Stimulated activated CD8-positive, alpha-beta memory T cell treated with anti-CD3 and anti-CD28 coated beads, Interleukin-12 subunit alpha, Interleukin-12 subunit beta, amount 100 ng/mL, for 24 hours (primary cell): ENCODE measurements around the gene CBR3.
A peak's percentile ranks its signal among the peaks of the same experiment; 100 is the strongest.
"Not testable (repeated sequence)": the region's sequence is repeated elsewhere in the genome, so short reads cannot be mapped to it uniquely, and the experiment has no call there.

ENCODE experiments used
- DNase-seq: peaks from one replicate; pipeline ENCODE4 v3.0.0-alpha.2; 2020; ENCODE audit errors: extremely low read depth

CBR3 gene

GRCh38 chr21:36117286-36117741 is 17.6 kb upstream of the CBR3 start:
- no peak for DNase-seq

DNA sequence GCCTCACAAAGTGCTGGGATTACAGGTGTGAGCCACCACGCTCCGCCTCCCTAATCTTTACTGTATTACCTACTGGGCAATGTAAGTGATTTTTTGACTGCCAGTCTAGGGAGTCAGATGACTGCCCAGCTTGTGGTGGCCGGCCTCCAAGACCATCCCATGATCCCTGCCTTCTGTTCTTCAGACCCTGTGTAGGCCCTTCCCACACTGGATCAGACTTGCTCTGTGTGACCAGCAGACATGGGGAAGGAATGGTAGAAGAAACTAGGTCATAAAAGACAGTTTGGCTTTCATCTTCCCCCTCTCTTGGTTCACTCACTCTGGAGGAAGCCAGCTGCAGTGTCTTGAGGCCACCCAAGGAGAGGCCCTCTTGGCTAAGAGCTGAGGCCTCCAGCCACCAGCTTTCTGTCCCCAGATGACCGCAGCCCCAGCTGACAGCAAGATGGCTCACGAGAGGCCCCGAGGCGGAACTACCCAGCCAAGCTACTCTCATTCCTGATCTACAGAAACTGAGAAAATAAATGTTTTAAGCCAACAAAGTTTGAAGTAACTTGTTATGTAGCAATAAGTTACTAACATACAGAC is 14.5 kb upstream of the CBR3 start:
- DNase-seq = no peak

GRCh38 chr21:36122977-36123376 is 11.9 kb upstream of the CBR3 start:
- DNase-seq = no peak

DNA sequence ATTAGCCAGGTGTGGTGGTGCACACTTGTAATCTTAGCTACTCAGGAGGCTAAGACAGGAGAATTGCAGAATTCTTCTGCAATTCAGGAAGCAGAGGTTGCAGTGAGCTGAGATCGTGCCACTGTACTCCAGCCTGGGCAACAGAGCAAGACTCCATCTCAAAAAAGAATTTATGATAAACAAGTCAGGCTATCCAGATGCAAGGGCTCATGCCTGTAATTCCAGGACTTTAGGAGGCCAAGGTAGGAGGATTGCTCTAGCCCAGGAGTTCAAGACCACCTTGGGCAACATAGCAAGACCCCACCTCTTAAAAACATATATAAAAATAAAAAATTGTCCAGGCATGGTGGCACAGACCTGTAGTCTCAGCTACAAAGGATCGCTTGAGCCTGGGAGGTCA is 10.5 kb upstream of the CBR3 start:
- DNase-seq = no peak

- DNase-seq = no peak
These were observed 9.2 kb upstream of the CBR3 start for GRCh38 chr21:36125512-36126207.

GRCh38 chr21:36126208-36126565 is 8.7 kb upstream of the CBR3 start:
- no peak for DNase-seq

DNA sequence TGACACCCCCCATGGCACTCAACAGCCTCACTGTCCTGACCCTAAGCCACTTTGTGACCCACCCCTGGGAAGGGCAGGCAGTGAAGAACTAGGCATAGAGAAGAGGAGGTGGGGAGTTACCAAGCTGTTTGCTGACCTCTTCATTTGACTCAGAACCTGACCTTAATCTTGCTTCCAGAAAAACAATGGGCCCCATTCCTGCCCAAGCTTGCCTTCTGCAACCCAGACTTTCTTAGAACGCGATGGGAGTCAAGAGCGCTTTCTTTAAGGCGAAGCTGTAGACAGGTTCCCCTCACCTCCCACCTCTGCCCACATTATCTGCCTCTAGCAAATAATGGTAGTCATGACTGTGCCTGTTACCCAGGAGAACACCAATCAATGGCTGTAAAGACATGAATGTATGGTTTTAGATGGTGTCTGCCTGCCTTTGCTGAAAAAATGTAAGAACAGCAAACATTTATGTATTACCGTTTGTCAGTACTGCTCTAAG is 8.2 kb upstream of the CBR3 start:
- DNase-seq = no peak

DNA sequence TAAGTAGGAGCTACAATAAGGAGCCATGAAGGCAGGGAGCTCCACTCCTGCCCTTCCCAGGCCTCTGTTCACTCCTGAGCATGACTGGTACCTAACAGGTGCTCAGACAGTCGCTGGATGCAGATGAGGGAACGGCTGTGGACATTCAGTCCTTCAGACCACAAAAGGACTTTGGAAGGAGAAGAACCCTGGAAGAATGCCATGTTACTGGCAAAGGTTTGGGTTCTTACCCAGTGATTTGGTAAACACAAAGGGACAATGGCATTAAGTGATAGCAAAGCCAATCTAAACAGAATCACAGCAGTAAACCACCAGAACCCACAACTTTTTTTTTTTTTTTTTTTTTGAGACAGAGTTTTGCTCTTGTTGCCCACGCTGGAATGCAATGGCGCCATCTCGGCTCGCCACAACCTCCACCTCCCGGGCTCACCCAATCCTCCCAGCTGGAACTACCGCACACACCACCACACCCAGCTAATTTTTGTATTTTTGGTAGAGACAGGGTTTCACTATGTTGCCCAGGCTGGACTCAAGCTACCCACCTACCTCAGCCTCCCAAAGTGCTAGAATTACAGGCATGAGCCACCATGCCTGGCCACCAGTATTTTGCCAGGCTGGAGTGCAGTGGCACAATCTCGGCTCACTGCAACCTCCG is 7.5 kb upstream of the CBR3 start:
- DNase-seq = no peak

DNA sequence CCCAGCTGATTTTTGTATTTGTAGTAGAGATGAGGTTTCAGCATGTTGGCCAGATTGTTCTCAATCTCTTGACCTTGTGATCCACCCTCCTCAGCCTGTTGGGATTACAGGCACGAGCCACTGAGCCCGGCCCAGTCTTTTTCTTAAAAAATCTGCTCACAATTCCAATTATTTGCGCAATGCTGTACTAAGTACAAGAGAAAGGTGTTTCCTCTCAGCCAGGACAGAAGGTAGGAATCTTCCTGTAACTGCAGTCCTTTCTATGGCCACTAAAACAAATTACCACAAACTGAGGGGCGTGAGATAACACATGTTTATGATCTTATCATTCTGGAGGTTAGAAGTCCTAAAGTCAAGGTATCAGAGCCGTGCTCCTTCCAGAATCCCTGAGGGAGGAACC is 6.9 kb upstream of the CBR3 start:
- DNase-seq = no peak

- no peak for DNase-seq
These were observed 5.7 kb upstream of the CBR3 start for GRCh38 chr21:36129219-36129618.

GRCh38 chr21:36130414-36130762 is 4.5 kb upstream of the CBR3 start:
- DNase-seq = not testable (repeated sequence)

DNA sequence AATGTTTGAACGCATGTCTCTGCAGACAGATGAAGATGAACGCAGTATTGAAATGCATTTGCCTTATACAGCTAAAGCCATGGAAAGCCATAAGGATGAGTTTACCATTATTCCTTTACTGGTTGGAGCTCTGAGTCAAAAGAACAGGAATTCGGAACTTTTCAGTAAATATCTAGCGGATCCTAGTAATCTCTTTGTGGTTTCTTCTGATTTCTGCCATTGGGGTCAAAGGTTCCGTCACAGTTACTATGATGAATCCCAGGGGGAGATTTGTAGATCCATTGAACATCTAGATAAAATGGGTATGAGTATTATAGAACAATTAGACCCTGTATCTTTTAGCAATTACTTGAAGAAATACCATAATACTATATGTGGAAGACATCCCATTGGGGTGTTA is 4.0 kb upstream of the CBR3 start:
- DNase-seq = not testable (repeated sequence)

DNA sequence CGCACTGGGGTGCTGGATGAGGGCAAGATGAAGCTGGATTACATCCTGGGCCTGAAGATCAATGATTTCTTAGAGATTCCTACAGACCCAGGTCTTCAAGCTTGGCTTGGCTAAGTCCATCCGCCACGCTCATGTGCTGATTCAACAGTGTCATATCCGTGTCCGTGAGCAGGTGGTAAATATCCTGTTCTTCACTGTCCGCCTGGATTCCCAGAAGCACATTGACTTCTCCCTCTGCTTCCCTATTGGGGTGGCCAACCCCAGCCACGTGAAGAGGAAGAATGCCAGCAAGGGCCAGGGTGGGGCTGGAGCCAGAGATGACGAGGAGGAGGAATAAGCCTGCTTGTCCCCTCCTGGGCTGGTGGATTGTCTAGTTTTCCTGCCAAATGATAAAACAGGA is 2.2 kb upstream of the CBR3 start:
- DNase-seq = no peak

DNA sequence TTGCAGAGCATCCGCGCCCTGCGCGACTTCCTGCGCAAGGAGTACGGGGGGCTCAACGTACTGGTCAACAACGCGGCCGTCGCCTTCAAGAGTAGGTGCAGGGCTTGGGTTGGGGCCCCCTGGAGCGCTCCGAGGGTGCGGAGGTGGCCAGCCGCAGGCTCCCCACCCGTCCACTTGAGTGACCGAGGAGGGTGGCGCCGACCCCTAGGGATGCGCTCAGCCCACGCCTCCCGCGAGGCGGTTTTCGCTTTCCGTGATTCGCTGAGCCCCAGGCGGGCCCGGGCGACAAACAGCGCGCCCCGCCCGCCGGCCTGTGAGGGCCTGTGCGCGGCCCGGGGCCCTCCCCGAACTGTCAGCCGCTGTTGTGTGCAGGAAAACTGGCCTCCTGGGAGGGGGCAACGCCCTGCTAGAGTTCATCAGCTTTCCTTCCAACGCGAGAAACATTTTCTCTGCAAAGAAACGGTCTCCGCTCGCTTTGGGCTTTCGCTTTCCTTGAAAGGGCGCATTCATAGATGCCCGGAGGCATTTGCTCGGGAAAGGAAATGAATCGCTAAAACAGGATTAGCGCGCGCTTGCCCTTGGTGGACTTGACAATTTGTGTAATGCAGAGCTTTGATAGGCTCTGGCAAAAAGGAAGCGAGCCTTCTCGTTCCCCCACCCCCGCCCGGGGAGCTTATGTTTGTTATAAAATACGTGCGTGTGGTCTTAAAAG is 668 bp downstream of the CBR3 start:
- no peak for DNase-seq

- DNase-seq = not testable (repeated sequence)
These were observed 4.9 kb downstream of the CBR3 start for GRCh38 chr21:36139791-36140190.

DNA sequence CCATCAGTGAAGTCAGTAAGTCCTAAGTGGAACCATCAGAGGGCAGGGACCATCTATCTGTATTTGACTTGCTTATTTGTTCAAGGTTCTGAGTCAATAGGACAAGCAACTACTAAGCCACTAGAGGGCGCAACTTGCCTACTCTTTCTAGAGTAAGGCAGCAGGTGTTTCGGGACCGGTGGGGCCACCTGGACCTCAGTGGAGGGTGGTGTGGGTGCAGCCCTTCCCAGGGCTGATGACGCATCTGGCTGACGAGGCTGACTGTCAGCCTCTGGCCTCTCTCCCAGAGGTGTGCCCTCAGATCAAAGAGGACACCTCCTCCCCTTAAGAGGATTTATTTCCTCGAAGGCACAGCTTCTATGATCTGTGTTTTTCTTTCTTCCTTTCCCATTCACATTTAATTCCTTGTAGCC is 6.6 kb downstream of the CBR3 start:
- DNase-seq = peak; percentile 55

DNA sequence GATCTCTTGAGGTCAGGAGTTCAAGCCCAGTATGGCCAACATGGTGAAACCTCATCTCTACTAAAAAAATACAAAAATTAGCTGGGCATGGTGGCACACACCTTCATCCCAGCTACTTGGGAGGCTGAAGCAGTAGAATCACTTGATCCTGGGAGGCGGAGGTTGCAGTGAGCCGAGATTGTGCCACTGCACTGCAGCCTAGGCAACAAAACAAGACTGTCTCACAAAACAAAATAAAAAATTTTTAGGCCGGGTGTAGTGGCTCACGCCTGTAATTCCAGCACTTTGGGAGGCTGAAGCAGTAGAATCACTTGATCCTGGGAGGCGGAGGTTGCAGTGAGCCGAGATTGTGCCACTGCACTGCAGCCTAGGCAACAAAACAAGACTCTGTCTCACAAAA is 9.4 kb downstream of the CBR3 start:
- DNase-seq = not testable (repeated sequence)

- DNase-seq = no peak
These were observed 10.4 kb downstream of the CBR3 start for GRCh38 chr21:36145259-36145658.

DNA sequence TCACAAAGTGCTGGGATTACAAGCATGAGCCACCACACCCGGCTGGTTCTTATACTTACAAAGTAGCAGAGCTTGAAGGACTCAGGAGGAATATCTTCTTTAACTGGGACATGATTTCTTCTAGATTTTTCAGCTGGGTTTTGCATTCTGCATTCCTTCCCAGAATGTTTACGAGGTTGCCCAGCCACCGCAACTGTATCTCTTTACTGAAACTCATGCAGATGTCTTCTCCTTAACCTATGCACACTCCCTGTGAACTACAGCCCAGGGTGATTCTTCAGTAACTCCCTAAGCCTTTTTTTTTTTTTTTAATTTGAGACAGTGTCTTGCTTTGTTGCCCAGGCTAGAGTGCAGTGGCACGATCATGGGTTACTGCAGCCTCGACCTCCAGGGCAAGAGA is 13.0 kb downstream of the CBR3 start:
- DNase-seq = no peak

- no peak for DNase-seq
These were observed 14.0 kb downstream of the CBR3 start for GRCh38 chr21:36148886-36149285.

- DNase-seq = no peak
These were observed 15.2 kb downstream of the CBR3 start for GRCh38 chr21:36149788-36150711.
